Choroid plexus epithelial cell (primary cell): Measurements from ENCODE around the gene CACNG6.

Source experiments
- DNase-seq: peaks from one replicate; pipeline ENCODE4 v3.0.0-alpha.2; 2010; ENCODE audit warnings: low read depth
- H3K4me3 ChIP-seq: 2 replicates; pipeline ENCODE4 v1.5.1; 2011; ENCODE audit warnings: low read depth, mild to moderate bottlenecking, control low read depth, low read length, moderate library complexity
- TF ChIP-seq, protein P1 (sequence below): conservative IDR thresholded peaks from 2 replicates; pipeline ENCODE4 v1.5.1; 2011; ENCODE audit warnings: low read depth, mild to moderate bottlenecking, control low read depth, inconsistent platforms, low read length, moderate library complexity

CACNG6 gene, protein sequence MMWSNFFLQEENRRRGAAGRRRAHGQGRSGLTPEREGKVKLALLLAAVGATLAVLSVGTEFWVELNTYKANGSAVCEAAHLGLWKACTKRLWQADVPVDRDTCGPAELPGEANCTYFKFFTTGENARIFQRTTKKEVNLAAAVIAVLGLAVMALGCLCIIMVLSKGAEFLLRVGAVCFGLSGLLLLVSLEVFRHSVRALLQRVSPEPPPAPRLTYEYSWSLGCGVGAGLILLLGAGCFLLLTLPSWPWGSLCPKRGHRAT

DNA sequence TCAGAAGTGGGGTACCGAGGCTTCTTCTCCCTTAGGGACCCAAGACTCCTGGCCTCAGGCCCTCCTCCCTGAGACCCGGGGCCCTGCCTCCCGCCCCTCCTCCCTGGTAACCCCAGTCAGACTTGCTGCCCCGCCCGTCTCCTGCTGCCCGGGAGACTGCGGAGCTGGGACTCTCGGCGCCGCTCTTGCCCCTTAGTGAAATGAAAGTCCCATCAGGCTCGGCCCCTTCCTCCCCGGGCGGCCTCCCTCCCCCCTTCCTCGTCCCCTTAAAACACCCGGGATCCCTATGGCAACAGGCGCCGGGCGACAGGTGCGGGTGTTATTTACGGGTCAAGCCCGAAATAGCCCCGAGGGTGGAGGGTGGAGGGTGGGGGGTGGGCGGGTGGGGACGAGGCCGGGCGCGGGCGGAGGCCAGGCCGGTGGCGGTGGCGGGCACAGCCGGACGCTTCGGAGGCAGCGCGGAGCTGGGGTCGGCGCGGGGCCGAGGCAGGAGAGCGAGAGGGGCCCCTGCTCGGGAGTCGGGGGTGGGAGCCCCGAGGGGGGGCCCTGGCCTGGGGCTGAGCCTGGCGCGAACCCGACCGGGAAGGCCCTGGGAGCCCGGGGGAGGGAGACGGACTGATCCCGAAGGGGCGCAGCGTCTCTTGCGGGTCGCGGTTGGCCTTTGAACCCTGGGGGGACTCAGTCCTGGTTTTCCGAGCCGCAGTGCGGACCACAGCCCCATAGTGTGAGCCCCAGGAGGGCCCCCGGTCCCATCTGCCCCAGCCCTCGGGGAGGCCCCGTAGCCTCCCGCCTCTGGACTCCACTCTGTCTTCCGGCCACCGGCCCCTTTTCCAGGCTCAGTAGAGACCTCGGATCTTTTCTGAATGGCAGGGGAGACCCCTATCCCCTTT is at the start of gene CACNG6:
Gene CACNG6 (plus strand): TSS at position 414 of the 890 bp plus-strand sequence. CDS start 1,241 bp downstream, outside the sequence.
- peak within 1 kb of the TSS; percentile 49 for H3K4me3 ChIP-seq
- no peak for DNase-seq
- TF ChIP-seq, protein P1, sequence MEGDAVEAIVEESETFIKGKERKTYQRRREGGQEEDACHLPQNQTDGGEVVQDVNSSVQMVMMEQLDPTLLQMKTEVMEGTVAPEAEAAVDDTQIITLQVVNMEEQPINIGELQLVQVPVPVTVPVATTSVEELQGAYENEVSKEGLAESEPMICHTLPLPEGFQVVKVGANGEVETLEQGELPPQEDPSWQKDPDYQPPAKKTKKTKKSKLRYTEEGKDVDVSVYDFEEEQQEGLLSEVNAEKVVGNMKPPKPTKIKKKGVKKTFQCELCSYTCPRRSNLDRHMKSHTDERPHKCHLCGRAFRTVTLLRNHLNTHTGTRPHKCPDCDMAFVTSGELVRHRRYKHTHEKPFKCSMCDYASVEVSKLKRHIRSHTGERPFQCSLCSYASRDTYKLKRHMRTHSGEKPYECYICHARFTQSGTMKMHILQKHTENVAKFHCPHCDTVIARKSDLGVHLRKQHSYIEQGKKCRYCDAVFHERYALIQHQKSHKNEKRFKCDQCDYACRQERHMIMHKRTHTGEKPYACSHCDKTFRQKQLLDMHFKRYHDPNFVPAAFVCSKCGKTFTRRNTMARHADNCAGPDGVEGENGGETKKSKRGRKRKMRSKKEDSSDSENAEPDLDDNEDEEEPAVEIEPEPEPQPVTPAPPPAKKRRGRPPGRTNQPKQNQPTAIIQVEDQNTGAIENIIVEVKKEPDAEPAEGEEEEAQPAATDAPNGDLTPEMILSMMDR: no peak

DNA sequence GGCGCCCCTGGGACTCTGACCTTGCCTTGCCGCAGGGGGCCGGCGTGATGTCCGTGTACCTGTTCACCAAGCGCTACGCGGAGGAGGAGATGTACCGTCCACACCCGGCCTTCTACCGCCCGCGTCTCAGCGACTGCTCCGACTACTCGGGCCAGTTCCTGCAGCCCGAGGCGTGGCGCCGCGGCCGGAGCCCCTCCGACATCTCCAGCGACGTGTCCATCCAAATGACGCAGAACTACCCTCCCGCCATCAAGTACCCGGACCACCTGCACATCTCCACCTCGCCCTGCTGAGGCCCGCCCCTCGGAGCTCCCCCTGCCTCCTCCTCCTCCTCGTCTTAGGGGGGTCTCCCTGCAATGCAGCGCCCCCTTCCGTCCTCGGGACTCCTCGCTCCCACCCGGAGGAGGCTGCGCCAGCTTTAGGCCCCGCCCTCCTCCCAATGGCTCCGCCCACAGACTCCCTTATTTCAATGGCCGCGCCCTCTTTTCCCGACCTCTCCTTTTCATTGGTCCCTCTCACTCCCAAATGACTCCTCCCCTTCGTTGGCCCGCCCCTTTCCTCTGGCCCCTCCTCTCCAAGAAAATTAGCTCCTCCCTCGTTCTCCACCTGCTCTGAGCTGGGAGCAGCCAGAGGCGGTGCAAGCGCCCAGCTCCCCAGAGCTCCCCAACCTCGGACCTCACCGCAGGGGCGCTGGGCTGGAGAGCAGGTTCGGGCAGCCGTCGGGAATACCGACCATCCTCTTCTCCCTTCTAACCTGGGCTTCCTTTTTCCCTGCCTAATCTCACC is 49.2 kb upstream of the CACNG6 start:
- H3K4me3 ChIP-seq: no peak overlapping the region
- no peak for DNase-seq
- TF ChIP-seq, protein P1: peak; percentile 4

DNA sequence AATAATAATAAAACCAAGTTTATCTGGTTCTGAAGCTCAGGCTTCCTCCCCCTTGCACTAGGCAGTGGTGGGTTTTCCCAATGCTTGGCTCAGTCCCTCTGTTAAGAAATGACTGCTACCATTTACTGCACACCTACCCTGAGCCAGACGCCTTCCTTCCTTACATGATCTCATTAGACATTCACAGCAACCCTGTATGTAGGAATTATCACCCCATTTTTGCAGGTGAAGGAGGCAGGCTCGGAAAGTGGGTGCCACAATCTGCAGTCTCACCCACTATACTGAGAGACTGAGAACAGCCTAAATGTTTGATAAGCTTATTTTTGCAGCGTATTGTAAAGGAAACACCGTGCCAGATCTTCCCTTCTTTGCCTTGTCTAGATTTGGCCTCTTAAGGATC is 47.0 kb upstream of the CACNG6 start:
- no peak overlapping the region for H3K4me3 ChIP-seq
- DNase-seq: no peak
- TF ChIP-seq, protein P1: no peak

DNA sequence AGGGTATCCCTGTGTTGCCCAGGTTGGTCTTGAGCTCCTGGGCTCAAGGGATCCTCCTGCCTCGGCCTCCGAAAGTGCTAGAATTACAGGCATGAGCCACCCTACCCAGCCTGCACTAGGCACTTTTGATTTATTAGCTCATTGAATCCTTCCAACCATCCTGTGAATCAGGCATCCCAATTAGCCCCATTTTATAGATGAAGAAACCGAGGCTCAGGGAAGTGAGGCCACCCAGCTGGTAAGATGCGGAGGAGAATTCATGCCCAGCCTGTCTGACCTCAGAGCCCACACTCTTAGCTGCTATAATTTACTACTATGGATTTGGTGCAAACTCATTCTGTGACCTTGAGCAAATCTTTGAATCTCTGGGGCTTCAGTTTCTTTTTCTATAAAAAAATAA is 46.5 kb upstream of the CACNG6 start:
- TF ChIP-seq, protein P1: no peak
- H3K4me3 ChIP-seq: no peak overlapping the region

DNA sequence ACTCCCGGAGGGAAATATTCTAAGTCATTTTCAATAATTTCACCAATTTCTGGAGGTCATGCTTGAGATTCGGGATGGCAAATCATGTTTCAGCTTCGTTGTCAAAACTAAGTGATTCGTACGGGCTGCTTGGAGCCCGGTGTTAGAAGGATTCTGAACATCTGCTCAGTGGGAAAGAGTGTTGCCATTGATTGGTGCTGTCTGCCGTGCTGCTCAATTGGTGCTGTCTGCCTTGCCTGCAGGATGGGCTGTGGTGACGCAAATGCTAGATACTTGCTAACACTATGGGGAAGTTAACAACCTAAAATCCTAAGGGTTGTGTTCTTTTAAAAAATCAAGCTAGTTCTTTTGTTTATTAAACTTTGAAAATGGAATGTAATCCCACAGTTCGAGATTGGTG is 46.0 kb upstream of the CACNG6 start:
- TF ChIP-seq, protein P1: no peak
- no peak overlapping the region for H3K4me3 ChIP-seq
- peak; percentile 30 for DNase-seq

More for the DNA sequence above, 46.5 kb upstream of the CACNG6 start:
- no peak for DNase-seq

DNA sequence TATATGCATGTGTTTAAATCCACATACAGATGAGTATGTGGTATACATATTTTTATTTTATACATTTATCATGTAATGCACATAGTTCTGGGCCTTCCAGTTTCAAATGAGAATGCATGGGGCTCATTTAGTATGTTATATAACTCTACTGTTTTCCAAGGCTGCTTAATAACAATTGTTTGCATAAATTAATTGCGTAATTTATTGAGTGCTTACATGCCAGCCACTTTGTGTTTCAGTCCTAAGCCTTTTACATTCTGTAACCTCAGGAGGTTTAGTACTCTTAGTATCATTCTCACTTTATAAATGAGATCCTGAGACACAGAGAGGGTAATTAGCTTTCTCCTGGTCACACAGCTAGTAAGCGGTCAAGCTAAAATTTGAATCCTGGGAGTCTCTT is 45.4 kb upstream of the CACNG6 start:
- no peak overlapping the region for H3K4me3 ChIP-seq
- TF ChIP-seq, protein P1: no peak
- no peak for DNase-seq
